ENCODE measurements around the gene METTL23. TPM values are rescaled to one million over a fixed set of nuclear protein-coding genes. Genes with fewer than 3 reads are reported as not detected.

METTL23 gene
- polyA plus RNA-seq, 1 donor from 2014 or later: 59.8 TPM

DNA sequence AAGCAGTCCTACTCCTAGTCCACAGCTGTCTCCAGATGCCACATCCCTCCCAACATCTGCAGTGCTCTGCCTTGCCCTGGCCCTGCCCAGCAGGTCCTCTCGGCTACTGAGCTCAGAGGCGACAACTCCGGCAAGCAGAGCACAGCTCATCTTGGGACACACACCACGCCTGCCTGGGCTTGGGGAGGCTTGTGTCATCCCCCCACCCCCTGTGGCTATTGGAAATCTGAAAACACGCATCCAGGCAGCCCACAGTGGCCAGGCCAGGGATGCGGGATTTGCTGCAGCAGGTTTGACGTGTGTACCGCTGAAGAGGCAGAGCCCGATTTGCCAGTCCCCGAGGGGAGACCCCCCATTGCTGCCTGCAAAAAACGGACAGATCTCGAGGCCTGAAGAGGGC is 41.3 kb upstream of the METTL23 start:
- no peak overlapping the region for H3K27ac ChIP-seq (ENCODE audit: low read length)
- H2AFZ ChIP-seq (ENCODE audit: low read depth, low read length): no peak overlapping the region
- no peaks in the 10 kb centered on the region for H3K27me3 ChIP-seq (ENCODE audit: insufficient read depth, low read depth, low read length)
- no peaks in the 10 kb centered on the region for H3K9me2 ChIP-seq (ENCODE audit: insufficient read depth, low read length)
- no peaks in the 10 kb centered on the region for H3F3A ChIP-seq (ENCODE audit: insufficient read depth, low read length, poor library complexity, severe bottlenecking)
- no peak overlapping the region for H3K4me2 ChIP-seq (ENCODE audit: low read length)
- H3K79me2 ChIP-seq (replicated peaks; ENCODE audit: insufficient read depth, low read length): no peaks in the 10 kb centered on the region
- H3K36me3 ChIP-seq (ENCODE audit: insufficient read depth, low read length): no peaks in the 10 kb centered on the region
- no peak overlapping the region for H3K4me3 ChIP-seq (ENCODE audit: low read length)
- no peaks in the 10 kb centered on the region for H4K20me1 ChIP-seq (ENCODE audit: insufficient read depth)
- TF ChIP-seq RAD21 (conservative IDR thresholded peaks at IDR 0.05): no peak
- no peak for TF ChIP-seq SMC3 (conservative IDR thresholded peaks at IDR 0.05; ENCODE audit: poor library complexity)
- TF ChIP-seq EP300 (conservative IDR thresholded peaks at IDR 0.05; ENCODE audit: poor library complexity, severe bottlenecking): no peak
- TF ChIP-seq EZH2 (IDR thresholded peaks at IDR 0.05; ENCODE audit: borderline replicate concordance, insufficient read depth, low read length, poor library complexity, severe bottlenecking): no peak
- TF ChIP-seq POLR2AphosphoS5 (IDR thresholded peaks at IDR 0.05): no peak
- TF ChIP-seq, protein P1, sequence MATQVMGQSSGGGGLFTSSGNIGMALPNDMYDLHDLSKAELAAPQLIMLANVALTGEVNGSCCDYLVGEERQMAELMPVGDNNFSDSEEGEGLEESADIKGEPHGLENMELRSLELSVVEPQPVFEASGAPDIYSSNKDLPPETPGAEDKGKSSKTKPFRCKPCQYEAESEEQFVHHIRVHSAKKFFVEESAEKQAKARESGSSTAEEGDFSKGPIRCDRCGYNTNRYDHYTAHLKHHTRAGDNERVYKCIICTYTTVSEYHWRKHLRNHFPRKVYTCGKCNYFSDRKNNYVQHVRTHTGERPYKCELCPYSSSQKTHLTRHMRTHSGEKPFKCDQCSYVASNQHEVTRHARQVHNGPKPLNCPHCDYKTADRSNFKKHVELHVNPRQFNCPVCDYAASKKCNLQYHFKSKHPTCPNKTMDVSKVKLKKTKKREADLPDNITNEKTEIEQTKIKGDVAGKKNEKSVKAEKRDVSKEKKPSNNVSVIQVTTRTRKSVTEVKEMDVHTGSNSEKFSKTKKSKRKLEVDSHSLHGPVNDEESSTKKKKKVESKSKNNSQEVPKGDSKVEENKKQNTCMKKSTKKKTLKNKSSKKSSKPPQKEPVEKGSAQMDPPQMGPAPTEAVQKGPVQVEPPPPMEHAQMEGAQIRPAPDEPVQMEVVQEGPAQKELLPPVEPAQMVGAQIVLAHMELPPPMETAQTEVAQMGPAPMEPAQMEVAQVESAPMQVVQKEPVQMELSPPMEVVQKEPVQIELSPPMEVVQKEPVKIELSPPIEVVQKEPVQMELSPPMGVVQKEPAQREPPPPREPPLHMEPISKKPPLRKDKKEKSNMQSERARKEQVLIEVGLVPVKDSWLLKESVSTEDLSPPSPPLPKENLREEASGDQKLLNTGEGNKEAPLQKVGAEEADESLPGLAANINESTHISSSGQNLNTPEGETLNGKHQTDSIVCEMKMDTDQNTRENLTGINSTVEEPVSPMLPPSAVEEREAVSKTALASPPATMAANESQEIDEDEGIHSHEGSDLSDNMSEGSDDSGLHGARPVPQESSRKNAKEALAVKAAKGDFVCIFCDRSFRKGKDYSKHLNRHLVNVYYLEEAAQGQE (IDR thresholded peaks at IDR 0.05; ENCODE audit: borderline replicate concordance): no peak
- TF ChIP-seq, protein P2, sequence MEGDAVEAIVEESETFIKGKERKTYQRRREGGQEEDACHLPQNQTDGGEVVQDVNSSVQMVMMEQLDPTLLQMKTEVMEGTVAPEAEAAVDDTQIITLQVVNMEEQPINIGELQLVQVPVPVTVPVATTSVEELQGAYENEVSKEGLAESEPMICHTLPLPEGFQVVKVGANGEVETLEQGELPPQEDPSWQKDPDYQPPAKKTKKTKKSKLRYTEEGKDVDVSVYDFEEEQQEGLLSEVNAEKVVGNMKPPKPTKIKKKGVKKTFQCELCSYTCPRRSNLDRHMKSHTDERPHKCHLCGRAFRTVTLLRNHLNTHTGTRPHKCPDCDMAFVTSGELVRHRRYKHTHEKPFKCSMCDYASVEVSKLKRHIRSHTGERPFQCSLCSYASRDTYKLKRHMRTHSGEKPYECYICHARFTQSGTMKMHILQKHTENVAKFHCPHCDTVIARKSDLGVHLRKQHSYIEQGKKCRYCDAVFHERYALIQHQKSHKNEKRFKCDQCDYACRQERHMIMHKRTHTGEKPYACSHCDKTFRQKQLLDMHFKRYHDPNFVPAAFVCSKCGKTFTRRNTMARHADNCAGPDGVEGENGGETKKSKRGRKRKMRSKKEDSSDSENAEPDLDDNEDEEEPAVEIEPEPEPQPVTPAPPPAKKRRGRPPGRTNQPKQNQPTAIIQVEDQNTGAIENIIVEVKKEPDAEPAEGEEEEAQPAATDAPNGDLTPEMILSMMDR (IDR thresholded peaks at IDR 0.05; ENCODE audit: poor library complexity, severe bottlenecking): no peak
- no peak for TF ChIP-seq MXI1 (conservative IDR thresholded peaks at IDR 0.05; ENCODE audit: poor library complexity, severe bottlenecking)
- no peak for TF ChIP-seq TAF1 (IDR thresholded peaks at IDR 0.05; ENCODE audit: low read depth)
- no peaks in the 10 kb centered on the region for H3K9me3 ChIP-seq (ENCODE audit: low read length)
- no peak overlapping the region for H3K9ac ChIP-seq (ENCODE audit: low read length)

DNA sequence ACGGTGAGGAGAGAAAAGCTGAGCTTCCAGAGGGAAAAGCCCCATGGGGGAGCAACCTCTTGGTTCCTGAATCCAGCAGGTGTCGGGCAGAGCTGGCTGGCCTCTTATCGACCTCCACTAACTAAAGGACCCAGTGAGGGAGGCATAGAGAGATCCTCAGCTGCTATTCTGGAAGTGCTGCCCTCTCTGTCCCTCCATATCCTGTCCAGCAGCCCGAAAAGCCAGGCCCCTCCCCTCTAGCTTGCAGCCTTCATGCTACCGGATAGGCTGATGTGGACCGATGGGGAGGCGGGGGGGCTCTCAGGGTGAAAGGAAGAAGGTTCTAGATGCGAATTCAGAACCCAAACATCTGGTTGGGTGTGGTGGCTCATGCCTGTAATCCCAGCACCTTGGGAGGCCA is 40.8 kb upstream of the METTL23 start:
- H3K9me2 ChIP-seq (ENCODE audit: insufficient read depth, low read length): no peaks in the 10 kb centered on the region
- H2AFZ ChIP-seq (ENCODE audit: low read depth, low read length): no peak overlapping the region
- H3K9ac ChIP-seq (ENCODE audit: low read length): no peak overlapping the region
- no peaks in the 10 kb centered on the region for H3K27me3 ChIP-seq (ENCODE audit: insufficient read depth, low read depth, low read length)
- H3K79me2 ChIP-seq (replicated peaks; ENCODE audit: insufficient read depth, low read length): no peaks in the 10 kb centered on the region
- no peaks in the 10 kb centered on the region for H3K9me3 ChIP-seq (ENCODE audit: low read length)
- H3K27ac ChIP-seq (ENCODE audit: low read length): no peak overlapping the region
- H3K4me3 ChIP-seq (ENCODE audit: low read length): no peak overlapping the region
- H3K4me2 ChIP-seq (ENCODE audit: low read length): no peak overlapping the region
- TF ChIP-seq, protein P2 (IDR thresholded peaks at IDR 0.05; ENCODE audit: poor library complexity, severe bottlenecking): no peak
- TF ChIP-seq RAD21 (conservative IDR thresholded peaks at IDR 0.05) (no peak), SMC3 (conservative IDR thresholded peaks at IDR 0.05; ENCODE audit: poor library complexity) (no peak), EZH2 (IDR thresholded peaks at IDR 0.05; ENCODE audit: borderline replicate concordance, insufficient read depth, low read length, poor library complexity, severe bottlenecking) (no peak), MXI1 (conservative IDR thresholded peaks at IDR 0.05; ENCODE audit: poor library complexity, severe bottlenecking) (no peak), POLR2AphosphoS5 (IDR thresholded peaks at IDR 0.05) (no peak), TAF1 (IDR thresholded peaks at IDR 0.05; ENCODE audit: low read depth) (no peak), EP300 (conservative IDR thresholded peaks at IDR 0.05; ENCODE audit: poor library complexity, severe bottlenecking) (no peak)
- TF ChIP-seq, protein P1 (IDR thresholded peaks at IDR 0.05; ENCODE audit: borderline replicate concordance): no peak
- no peaks in the 10 kb centered on the region for H3K36me3 ChIP-seq (ENCODE audit: insufficient read depth, low read length)
- no peaks in the 10 kb centered on the region for H3F3A ChIP-seq (ENCODE audit: insufficient read depth, low read length, poor library complexity, severe bottlenecking)
- H4K20me1 ChIP-seq (ENCODE audit: insufficient read depth): no peaks in the 10 kb centered on the region
